SW480 (cell line): ENCODE data around the gene N4BP2L2.
"Not testable (repeated sequence)": the region's sequence is repeated elsewhere in the genome, so short reads cannot be mapped to it uniquely, and the experiment has no call there.

Source experiments
- DNase-seq: peaks from one replicate; pipeline ENCODE4 v3.0.0-alpha.2; 2016; ENCODE audit warnings: low spot score

The N4BP2L2 gene

DNA sequence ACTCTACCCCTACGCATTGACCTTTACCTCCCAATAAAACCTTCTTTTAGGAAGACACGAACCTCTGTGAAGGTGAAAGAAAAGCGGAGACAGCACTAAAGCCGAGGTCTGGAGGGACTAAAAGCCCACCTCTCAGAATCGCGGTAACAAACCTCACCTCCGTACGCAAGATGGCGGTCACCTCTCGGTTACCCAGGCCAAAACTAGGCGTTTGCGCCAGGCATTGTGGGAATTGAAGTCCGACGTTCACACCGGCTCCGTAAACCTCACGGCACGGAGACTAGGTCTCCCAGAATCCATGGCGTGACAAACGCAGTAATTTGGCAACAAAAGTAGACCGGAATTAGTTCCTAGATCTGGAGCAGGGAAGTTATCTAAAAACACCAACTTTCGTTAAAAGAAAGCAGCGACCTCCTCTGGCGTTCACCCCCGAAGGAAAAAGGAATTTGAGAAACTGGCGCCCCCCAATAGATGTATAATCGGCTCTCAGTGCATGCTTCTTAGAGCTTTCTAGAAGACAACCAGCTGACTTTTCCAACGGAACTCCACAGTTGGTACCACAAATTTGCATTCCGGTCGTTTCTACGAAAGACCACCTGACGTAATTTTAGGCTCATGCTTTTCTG is at the start of gene N4BP2L2:
TSS of gene N4BP2L2 (minus strand) at position 175 of the 626 bp plus-strand sequence. CDS start 1,768 bp downstream, outside the sequence.
- peak; percentile 95 for DNase-seq

DNA sequence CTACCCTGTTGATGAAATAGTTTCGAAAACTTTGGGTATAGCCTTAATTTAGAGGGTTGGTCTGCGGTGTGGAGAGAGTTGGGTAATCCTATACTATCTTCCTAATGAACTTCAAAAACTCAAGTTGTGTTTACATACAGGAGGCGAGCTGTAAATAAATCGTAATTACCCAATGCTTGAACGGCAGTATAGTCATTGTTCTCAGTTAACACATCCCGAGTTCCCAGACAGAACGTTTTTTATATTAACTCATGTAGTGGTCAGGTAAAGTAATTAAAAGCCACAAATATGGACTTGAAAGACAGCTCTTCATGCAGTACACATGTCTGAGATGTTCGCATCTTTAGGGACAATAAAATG is 49.2 kb upstream of the N4BP2L2 start:
- DNase-seq: peak; percentile 69

DNA sequence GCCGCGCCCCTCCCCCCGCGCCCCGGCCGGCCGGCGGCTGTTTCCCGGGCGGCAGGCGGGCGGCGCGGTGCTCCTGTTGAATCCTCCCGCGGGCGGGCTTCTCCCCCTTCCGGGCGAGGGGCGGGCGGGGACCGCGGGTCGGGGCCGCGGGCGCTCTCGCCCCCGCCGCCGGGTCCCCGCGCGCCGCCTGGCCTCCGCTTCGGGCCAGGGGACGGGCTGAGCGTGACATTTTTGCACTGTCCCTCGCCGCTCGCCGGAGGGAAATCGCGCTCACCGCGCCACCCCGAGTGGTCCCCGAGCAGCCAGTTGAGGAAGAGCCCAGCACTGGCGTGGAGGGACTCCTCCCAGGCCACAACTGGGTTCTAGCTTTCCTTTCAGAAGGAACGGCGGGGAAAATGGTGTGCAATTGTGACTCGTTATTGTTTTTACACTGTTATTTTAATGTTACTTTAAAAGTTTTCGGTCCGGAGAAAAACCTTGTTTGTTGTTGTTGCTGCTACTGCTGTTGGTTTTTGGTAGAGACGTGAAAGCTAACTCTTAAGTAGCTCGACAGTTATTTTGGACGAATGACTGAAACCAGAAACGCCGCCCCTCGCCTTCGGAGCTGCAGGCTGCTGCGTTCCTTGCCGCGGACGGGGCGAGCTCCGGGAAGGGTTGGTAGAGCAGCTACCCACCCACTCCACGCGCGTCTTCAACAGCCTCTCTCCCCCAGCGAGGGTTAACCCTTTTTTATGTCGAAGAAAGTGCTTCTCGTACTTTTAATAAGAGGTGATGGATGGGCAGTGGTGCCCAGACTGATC is 48.6 kb upstream of the N4BP2L2 start:
- DNase-seq: peak; percentile 64

DNA sequence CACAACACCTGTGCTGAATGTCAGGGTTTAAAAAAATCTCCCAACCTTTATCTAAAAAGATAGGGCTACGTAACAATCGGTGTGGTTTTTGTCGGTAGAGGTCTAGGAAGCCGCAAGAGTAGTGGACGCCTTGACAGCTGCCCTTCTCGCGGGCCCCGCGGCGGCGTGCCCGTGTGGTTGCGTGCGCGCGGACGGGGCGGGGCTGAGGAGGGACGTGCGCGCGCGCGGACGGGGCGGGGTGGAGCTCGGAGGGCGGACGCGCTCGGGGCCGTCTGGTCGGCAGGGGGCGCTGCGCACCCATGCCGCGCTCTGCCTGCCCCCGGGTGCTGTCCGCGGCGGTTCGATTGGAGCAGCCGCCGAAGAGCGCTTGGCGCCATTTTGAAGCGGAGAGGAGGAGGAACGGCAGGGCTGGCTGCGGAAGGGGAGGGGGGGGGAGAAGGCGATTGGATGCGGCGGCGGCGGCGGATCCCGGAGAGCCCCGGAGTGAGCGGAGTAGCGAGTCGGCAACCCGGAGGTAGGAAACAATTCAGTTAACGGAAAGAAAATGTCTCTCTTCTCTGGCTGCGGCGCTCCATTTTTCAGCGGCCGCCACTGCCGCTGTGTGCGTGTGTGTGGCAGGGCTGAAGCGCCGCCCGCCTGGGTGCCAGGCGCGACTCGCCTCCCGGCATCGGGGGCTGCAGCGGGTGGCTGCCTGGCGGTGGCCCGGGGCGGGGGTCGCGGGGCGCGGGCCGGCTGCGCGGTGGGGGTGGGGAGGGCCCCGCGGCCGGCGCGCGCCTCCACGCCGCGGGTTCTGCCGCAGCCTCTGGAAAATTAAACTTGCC is 47.7 kb upstream of the N4BP2L2 start, which contains the start of gene PDS5B:
TSS of gene PDS5B (plus strand) at position 373 of the 821 bp plus-strand sequence. CDS start 62,321 bp downstream, outside the sequence.
- DNase-seq: peak; percentile 93

DNA sequence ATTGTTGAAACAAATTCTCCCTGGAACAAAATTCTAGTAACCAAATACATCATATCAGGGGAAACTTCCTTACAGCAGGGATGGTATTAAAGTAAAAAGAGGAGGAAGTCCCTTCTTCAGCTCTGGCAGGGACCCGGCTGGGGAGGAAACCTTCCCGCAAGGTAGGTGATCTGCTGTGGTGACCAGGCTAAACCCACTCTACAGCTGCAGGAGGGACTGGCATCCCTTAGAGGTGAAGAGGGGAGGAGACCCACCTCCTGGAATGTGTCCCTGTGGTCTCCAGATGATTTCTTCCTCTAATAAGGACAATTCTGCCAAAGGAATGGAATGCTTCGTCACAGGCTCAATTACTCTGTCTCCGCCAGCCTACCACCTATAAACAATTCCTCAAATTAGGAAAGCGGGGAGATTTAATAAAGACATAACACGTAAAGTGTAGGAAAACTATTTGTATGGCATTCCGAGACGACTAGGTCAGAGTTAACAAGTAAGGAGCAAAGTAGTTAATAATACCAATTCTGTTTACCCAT is 47.0 kb upstream of the N4BP2L2 start:
- no peak for DNase-seq

DNA sequence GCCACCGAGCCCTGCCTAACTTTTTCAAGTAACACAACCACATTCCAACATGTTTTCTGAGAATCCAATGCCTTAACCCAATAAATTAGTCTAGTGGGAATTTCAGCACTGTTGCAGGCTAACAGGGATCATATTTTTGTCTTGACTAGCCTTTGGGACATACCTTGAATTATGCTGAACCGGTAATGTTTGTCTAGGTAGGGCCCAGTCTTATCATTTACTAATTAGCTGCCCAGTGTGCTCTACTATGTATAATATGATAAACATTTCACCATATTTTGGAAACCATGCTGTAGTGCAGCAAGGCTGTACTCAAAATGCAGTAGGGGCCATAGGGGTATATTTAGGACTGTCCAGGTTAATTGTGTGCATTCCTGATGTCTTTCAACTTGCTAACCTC is 44.4 kb upstream of the N4BP2L2 start:
- DNase-seq: no peak

DNA sequence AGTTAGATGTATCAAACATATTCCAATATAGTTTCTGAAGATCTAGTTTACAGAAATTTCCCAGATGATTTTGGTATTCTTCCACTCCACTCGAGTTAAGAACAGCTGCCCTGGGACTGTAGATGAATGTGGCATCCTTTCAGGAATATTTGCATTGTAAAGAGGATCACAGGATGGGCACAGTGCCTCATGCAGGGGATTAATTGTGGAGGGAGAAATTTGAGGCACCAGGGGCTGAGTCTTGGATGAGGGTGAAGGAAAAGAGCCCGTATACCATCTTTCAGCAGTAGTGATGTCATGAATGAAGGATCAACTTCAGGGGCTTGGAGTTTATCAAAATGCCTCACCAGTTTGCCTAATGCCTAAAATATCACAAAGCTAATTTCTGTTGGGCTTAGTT is 43.7 kb upstream of the N4BP2L2 start:
- no peak for DNase-seq

DNA sequence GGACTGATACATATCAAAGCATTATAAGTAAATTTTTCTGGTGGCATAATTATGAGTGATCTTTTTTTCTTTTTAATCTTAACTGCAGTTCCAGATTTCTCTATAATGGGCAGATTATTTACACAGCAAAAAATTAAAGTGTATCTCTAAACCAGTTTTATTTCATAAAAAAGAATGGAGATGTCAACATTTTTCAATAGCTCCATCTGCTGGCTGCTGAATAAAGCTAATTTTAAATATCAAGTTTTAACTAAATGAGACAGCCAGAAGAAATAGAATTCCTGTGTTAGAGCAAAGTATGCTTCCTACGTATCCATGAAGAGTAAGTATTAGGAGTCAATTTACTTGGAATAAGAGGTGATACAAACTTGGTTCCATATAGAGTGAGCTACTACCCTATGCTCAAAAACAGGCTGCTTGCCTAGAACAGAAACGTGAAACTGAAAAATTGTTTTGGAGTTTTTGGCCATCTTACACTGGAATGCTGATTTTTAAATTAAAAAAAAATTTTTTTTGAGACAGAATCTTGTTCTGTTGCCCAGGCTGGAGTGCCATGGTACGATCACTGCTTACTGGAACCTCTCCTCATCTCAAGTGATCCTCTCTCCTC is 42.7 kb upstream of the N4BP2L2 start:
- DNase-seq: peak; percentile 16

DNA sequence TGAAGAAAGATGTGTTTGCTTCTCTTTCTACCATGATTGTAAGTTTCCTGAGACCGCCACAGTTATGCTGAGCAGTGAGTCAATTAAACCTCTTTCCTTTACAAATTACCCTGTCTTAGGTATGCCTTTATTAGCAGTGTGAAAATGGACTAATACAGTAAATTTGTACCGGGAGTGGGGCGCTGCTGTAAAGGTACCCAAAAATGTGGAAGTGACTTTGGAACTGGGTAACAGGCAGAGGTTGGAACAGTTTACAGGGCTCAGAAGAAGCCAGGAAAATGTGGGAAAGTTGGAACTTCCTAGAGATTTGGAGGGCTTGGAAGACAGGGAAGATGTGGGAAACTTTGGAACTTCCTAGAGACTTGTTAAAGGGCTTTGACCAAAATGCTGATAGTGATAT is 38.4 kb upstream of the N4BP2L2 start:
- no peak for DNase-seq

DNA sequence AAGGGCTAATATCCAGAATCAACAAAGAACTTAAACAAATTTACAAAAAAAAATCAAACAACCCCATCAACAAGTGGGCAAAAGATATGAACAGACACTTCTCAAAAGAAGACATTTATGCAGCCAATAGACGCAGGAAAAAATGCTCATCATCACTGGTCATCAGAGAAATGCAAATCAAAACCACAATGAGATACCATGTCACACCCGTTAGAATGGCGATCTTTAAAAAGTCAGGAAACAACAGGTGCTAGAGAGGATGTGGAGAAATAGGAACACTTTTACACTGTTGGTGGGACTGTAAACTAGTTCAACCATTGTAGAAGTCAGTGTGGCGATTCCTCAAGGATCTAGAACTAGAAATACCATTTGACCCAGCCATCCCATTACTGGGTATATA is 37.1 kb upstream of the N4BP2L2 start:
- DNase-seq: not testable (repeated sequence)

DNA sequence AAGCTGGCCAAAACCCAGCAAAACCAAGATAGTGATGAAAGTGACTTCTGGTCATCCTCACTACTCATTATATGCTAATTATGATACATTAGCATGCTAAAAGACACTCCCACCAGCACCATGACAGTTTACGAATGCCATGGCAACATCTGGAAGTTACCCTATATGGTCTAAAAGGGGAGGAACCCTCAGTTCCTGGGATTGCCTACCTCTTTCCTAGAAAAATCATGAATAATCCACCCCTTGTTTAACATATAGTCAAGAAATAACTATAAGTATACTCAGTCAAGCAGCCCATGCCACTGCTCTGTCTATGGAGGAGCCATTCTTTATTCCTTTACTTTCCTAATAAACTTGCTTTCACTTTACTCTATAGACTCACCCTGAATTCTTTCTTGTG is 22.2 kb upstream of the N4BP2L2 start:
- not testable (repeated sequence) for DNase-seq

DNA sequence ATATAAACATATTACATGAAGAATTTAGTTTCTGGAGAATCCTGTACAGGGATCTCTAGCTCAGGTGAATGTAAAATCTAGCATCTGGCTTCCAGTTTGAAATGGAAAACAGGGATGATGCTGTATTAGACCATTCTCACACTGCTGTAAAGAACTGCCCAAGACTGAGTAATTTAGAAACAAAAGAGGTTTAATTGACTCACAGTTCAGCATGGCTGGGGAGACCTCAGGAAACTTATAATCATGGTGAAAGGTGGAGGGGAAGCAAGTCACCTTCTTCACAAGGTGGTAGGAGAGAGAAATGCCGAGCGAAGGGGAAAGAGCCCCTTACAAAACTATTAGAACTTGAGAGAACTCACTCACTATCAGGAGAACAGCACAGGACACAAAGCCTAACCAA is 17.0 kb upstream of the N4BP2L2 start:
- no peak for DNase-seq

DNA sequence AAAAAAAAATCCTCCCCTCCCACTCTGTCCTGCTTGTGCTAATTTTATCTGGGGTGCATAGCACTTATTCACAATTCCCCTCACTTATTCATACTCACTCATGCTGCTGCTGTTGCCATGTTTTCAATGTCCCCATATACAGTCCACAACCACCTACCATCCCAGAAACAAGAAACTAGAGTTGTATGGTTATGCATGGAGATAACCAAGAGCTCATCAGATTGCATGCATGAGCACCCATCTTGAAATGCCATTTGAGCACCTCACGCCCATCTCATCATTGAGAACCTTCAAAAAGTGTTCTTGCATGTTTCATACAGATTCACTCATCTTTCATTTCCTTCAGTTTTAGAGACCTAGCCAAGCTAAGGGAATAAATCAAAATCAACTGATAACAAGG is 15.1 kb upstream of the N4BP2L2 start:
- no peak for DNase-seq

DNA sequence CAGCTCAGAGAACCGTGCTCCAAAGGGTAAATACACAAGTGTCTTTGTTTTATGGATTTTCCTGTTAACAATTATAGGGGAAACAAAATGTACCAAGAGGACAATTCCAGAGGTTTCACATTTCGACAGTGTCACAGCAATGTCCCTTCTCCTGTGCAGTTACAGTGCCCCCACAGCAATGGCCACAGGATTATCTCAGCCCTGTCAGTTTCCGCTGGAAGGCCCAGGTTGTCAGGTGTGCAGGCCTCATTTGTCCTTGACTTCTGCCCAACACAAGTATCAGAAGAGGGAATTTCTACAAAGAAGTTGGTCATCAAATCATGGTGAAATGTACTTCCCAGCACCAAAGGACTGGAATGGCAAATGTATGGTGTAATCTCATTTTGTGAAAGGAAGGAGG is 11.2 kb upstream of the N4BP2L2 start:
- DNase-seq: no peak

DNA sequence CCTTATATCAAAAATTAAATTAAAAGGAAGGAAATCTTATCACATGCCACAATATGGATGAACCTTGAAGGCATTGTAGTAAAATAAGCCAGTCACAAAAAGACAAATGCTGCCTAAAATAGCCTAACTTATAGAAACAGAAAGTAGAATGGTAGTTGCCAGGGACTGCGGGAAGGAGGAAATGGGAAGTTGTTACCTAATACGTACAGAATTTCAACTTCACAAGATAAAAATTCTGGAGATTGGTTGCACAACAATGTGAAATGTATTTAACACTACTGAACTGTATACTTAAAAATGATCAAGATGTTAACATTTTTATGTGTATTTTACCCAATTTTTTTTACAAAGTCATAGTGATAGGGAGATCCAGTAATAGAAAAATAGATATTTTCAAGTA is 10.2 kb upstream of the N4BP2L2 start:
- DNase-seq: no peak

DNA sequence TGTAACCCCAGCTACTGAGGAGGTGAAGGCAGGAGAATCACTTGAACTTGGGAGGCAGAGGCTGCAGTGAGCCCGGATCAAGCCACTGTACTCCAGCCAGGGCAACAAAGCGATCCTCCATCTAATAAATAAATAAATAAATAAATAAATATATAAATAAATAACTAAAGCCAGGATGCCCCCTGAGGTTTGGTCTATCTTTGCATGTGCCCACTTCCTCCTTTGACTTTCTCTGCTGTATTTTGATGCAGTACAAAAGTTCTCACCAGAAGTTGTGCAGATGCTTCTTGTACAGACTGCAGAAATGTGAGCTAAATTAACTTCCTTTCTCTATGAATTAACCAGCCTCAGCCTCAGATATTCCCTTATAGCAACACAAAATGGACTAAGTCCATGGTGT is 6.5 kb upstream of the N4BP2L2 start:
- no peak for DNase-seq

DNA sequence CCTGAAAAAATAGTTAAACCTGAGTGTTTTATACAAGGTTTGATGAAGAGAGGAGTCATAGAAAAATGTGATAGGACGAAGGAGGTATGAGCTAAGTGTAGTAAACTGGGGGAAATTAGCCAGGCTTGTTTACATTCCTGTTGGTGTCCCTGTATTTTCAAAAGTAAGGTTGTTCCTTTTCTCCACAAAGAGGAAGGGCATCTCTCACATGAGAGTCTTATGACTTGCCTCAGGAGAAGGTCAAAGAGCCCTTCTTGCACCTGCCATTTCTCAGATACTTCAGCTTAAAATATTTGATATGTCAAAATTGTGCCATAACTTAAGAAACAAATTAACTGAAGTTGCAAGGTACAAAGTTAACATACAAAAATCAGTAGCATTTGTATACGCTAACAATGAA is 3.6 kb upstream of the N4BP2L2 start:
- DNase-seq: no peak

DNA sequence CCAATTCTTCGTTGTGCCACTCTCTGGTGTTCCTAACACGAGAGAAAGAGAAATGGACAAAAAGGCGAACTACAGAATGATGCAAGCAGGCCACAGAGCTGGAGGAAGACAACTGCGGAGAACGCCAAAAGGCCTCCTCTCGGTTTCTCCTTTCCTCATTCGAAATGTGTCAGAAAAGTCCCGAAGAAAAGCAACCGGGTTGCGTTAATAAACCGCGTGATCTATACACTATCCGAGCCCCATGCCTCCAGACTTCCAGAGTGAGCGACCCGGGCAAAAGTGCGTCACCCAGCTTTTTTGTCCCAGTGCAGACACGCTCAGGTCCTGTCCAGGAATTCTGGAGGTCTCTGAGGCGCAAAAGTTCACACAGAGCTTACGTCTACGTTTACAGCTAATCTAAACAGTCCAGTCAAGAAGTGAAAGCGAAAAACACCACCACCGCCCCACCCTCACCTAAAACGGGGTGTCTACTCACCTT is 413 bp downstream of the N4BP2L2 start:
- DNase-seq: peak; percentile 71

DNA sequence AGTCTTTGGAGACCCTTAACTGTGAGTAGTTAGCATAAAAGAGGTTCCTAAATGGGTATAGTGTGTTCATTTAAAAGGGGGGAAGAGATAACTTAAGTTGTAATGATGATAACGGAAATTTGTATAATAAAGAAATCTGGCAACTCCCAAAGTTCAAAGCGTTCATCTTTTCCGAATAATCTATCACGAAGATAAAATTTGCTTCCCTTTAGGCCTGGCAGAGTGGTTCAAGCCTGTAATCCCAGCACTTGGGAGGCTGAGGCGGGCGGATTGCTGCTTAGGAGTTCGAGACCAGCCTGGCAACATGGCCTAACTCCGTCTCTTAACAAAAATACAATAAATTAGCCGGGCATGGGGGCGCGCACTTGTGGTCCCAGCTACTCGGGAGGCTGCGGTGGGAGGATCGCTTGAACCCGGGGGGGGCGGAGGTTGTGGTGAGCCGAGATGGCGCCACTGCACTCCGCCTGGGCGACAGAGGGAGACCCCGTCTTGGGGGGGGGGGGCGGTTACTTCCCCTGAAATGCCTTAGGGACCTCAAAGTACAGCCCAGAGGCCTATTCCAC is 934 bp downstream of the N4BP2L2 start:
- no peak for DNase-seq

DNA sequence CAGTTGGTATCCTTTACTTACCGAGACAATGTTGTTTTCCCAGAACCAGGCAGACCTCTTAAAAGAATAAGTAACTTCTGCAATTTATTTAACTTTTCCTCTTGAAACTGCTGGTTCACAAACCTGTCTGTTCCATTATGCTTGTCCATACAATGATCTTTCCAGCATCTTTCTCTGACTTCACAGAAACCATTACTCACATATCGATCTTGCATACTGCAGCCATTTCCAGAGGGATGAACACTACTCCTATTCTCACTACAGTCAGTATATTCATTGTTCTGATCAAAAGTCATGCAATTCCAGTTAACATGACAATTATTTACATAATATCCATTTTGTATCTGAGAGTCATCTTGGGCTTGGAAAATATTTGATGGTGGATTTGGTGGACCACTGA is 2.8 kb downstream of the N4BP2L2 start:
- no peak for DNase-seq

DNA sequence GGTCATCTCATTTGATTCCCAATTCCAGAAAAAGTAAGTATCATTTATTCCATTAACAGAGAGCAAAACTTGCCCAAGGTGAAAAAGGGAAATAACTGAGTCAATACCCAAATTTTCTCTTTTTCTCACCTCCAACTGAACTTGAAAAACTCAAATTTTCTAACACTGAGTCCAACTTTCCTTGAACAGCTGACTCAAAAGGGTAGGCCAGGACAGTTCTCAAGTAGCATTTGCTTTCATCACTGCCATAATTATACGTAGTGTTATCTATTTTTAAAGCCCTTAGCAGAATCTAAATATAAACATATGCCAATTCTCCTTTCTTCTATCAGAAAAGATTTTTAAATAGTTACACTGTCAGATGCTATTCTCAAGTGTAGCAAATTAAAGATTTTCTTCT is 3.5 kb downstream of the N4BP2L2 start:
- no peak for DNase-seq

DNA sequence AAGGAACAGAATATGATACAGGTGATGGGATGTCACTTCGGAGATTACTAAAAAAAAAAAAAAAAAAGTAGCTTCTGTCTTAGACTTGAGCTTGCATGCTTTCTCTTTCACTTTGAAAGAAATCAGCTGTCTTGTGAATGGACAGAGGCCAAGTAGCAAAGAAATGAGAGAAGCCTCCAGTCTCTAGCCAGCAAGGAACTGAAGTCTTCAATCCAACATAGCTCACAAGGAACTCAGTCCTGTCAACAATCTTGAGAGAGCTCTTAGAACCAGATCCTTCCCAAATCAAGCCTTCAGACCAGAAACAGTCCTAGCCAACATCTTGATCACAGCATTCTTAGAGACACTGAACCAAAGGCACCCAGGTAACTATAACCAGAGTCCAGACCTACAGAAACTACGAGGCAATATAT is 7.7 kb downstream of the N4BP2L2 start:
- DNase-seq: no peak
